ENCODE results near the gene GATA2. TPM values are rescaled to one million over a fixed set of nuclear protein-coding genes. Genes with fewer than 3 reads are reported as not detected.
A peak's percentile ranks its signal among the peaks of the same experiment; 100 is the strongest.

Gene GATA2
- total RNA-seq, 6 experiments from 2014 or later: 71.0 to 97.5 (median 79.6) TPM

DNA sequence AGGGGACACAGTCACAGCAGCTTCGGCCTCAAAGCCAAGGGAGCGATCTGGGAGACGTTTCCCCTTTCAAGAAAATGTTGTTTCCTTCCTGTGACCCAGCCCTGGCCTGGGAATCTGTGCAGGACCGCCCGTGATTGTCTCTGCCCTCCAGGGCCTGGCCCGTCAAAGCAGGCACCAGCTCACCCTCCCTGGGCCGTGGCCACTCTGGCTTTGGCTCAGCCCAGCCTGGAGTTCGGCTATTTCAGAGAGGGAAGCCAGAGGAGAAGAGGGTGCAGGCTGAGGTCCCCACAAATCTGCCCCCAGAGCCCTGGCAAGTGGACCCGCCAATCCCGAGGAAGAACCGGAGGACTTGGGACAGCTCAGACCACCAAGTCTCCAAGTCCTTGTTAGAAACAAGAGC is 12.7 kb downstream of the GATA2 start:
- no peak overlapping the region for H3K4me3 Mint-ChIP-seq
- no peaks in the 10 kb centered on the region for H3K9me3 Mint-ChIP-seq

DNA sequence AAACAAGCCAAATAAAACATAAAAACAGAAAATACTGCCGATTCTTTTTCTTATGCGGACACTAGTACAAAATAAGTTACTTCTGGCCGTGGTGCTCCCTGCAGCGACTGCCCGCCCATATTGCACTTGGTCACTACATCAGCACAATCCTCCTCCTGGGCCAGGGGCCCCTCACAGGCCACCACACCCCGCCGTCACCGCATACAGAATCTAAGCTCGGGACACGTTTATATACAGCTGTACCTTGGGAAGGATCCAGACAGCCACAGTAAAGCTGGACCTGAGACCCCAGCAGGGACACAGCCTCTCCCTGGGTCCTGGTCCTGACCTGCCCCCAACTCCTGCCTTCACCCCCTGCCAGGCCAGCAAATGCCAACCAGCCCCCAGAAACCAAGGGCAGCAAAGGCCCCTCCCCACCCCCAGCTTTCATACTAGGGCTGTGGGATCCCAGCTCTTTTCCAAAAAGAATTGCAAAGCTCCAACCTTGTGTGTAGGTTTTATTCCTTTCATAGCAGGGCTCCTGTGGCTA is 13.4 kb downstream of the GATA2 start:
- DNase-seq: no peak
- no peak overlapping the region for H3K4me3 Mint-ChIP-seq
- H3K36me3 Mint-ChIP-seq (ENCODE audit: low read depth): peaks cover 37% of the 10 kb centered on the region
- TF ChIP-seq, protein P1, sequence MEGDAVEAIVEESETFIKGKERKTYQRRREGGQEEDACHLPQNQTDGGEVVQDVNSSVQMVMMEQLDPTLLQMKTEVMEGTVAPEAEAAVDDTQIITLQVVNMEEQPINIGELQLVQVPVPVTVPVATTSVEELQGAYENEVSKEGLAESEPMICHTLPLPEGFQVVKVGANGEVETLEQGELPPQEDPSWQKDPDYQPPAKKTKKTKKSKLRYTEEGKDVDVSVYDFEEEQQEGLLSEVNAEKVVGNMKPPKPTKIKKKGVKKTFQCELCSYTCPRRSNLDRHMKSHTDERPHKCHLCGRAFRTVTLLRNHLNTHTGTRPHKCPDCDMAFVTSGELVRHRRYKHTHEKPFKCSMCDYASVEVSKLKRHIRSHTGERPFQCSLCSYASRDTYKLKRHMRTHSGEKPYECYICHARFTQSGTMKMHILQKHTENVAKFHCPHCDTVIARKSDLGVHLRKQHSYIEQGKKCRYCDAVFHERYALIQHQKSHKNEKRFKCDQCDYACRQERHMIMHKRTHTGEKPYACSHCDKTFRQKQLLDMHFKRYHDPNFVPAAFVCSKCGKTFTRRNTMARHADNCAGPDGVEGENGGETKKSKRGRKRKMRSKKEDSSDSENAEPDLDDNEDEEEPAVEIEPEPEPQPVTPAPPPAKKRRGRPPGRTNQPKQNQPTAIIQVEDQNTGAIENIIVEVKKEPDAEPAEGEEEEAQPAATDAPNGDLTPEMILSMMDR (IDR thresholded peaks at IDR 0.05): no peak
- peaks cover 30% of the 10 kb centered on the region for H3K4me1 Mint-ChIP-seq (ENCODE audit: low read depth)
- H3K27ac Mint-ChIP-seq: 0 out of 2 replicates have a peak overlapping the region, but pooled peaks have one; percentile 10
- no peaks in the 10 kb centered on the region for H3K9me3 Mint-ChIP-seq
- peaks cover 5% of the 10 kb centered on the region; the same call in 1 of the 2 replicates for H3K27me3 Mint-ChIP-seq (ENCODE audit: insufficient read depth)

More for the DNA sequence above, 12.7 kb downstream of the GATA2 start:
- peaks cover 5% of the 10 kb centered on the region; the same call in 1 of the 2 replicates for H3K27me3 Mint-ChIP-seq (ENCODE audit: insufficient read depth)
- H3K4me1 Mint-ChIP-seq (ENCODE audit: low read depth): peaks cover 36% of the 10 kb centered on the region
- DNase-seq: no peak
- TF ChIP-seq, protein P1 (IDR thresholded peaks at IDR 0.05): no peak
- H3K27ac Mint-ChIP-seq: no peak overlapping the region
- H3K36me3 Mint-ChIP-seq (ENCODE audit: low read depth): peaks cover 43% of the 10 kb centered on the region

DNA sequence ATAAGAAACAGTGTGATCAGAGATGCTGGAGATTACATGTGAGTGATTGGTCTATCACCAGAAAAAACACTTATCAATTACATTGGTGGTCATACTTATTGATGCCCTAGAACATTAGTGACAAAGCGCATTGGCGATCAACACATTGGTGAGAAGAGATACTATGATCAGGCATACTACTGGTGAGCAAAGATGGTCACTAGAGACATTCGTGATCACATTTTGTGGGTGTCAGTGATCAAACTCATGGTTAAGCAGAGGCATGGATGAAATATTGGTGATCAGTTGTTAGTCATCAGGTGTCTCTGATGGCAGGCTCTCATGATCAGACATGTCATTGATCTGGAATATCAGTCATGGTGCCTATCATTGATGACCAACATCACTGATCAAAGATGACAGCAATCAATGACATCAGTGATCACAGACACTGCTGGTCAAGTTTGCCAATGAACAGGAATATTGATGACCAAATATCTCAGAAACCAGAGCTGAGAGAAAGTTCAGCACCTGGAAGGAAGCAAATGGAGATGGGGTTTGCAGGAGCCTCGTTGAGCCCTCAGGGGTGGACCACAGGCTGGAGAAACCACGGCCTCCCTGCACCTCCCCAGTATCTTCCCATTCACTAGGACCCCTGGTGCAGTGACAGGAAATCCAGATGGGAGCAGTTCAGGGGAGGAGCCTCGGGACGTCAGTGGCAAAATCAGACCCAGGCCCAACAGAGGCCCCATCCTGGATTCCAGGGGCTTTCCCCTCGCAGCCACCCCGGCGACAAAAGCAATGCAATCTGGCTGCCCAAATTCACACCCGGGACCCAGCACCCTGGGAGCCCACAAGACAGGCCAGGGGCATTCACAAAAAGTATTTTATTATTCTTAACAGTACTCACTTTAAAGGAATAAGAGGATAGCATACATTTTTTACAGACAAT is 14.2 kb downstream of the GATA2 start:
- Mint-ChIP-seq H3K27me3 (ENCODE audit: insufficient read depth) (peaks cover 5% of the 10 kb centered on the region; the same call in 1 of the 2 replicates), H3K4me3 (no peak overlapping the region)

DNA sequence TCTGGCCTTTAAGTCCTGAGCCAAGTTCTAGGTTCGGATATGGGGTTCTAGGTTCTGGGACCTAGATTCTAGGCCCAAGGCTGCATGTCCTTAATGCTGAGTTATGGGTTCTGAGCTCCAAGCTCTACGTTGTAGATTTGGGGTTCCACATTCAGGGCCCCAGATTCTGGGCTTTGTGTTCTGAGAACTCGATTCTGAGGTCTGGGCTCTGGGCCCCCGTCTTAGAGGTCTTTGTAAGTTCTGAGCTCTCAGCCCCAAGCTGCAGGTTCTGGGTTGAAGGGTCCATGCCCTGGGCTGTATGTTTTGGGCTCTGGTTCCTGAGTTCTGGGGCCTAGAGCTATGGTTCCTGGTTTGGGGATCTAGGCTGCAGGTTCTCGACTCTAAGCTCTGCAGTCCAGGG is 16.3 kb downstream of the GATA2 start:
- TF ChIP-seq, protein P1 (IDR thresholded peaks at IDR 0.05): no peak
- Mint-ChIP-seq H3K4me3 (no peak overlapping the region), H3K4me1 (ENCODE audit: low read depth) (peaks cover under 1% of the 10 kb centered on the region; the same call in 1 of the 2 replicates), H3K27me3 (ENCODE audit: insufficient read depth) (peaks cover 9% of the 10 kb centered on the region), H3K36me3 (ENCODE audit: low read depth) (peaks cover 20% of the 10 kb centered on the region), H3K27ac (no peak overlapping the region), H3K9me3 (peaks cover under 1% of the 10 kb centered on the region; the same call in 1 of the 2 replicates)
- DNase-seq: no peak

More for the DNA sequence above, 14.2 kb downstream of the GATA2 start:
- Mint-ChIP-seq H3K9me3 (no peaks in the 10 kb centered on the region), H3K36me3 (ENCODE audit: low read depth) (peaks cover 29% of the 10 kb centered on the region), H3K27ac (no peak overlapping the region), H3K4me1 (ENCODE audit: low read depth) (peaks cover 22% of the 10 kb centered on the region)
- no peak for DNase-seq
- TF ChIP-seq, protein P1 (IDR thresholded peaks at IDR 0.05): no peak

DNA sequence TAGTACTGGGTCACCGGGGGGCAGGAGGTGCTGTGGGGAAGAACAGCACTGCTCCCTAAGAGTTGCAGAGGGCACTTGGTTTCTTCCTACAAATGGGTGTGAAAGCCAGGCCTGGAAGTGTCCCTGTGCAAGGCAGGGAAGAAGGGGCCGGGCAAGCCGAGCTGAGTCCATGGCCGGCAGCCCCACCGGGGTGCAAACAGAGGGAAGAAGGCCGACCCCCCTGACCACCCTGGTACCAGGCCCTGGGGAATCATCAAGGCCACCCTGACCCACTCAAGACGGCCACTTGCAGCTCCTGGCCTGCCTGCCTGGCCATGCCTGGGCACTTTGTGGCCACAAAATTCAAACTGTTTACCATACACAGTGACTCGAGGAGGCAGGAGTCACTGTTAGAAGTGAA is 17.6 kb downstream of the GATA2 start:
- DNase-seq: no peak
- Mint-ChIP-seq H3K9me3 (peaks cover 5% of the 10 kb centered on the region; the same call in 1 of the 2 replicates), H3K4me3 (no peak overlapping the region), H3K36me3 (ENCODE audit: low read depth) (peaks cover 24% of the 10 kb centered on the region), H3K4me1 (ENCODE audit: low read depth) (no peaks in the 10 kb centered on the region), H3K27me3 (ENCODE audit: insufficient read depth) (peaks cover 17% of the 10 kb centered on the region), H3K27ac (no peak overlapping the region)
- TF ChIP-seq, protein P1 (IDR thresholded peaks at IDR 0.05): no peak
